NCI-H226 (cell line): Measurements from ENCODE around the gene FBXO2.

Experiments used
- DNase-seq: peaks from one replicate; pipeline ENCODE4 v3.0.0-alpha.2; 2015

The FBXO2 gene

DNA sequence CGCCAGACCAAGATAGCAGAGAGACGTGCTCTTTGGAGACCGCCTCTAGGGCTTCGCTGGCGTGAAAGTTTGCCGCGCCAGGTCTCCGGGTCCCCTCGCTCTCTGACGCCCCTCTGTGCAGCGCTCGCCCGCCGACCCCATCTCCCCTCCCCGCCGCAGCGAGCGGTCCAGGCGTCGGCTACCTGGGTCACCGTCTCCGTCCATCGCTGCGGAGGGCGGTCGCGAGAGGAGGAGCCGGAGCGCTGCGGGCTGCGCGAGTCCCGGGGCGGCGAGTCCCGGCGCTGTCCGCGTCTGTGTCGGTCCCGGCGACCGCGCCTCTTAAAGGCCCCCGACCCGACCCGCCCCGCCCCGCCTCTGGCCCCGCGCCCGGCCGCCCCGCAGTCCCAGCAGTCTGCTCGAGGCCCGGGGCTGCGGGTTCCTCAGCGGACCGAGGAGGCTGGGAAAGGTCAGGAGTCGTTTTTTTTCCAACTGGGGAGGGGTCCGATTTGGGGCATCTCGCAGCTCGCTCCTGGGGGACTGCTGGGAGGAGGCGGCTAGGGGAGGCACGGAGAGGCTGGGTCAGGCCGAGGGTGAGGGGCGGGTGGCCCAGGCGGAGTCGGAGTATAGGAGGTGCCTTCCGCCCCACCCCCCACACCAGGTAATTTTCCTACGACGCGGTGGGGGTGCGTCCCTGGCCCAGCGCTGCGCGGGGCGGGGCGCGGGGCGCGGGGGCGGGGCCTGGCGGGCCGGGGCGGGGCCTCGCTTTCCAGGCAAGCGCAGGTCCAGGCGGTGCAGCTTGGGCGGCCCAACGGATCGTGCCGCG, at the start of gene FBXO2, which contains the start of gene FBXO44:
TSS of gene FBXO2 (minus strand) at position 293 of the 802 bp plus-strand sequence. CDS start at position 204, 89 bp downstream.
TSS of gene FBXO44 (plus strand) at position 741 of the 802 bp plus-strand sequence. CDS start 959 bp downstream, outside the sequence.
- DNase-seq = peak; percentile 65

DNA sequence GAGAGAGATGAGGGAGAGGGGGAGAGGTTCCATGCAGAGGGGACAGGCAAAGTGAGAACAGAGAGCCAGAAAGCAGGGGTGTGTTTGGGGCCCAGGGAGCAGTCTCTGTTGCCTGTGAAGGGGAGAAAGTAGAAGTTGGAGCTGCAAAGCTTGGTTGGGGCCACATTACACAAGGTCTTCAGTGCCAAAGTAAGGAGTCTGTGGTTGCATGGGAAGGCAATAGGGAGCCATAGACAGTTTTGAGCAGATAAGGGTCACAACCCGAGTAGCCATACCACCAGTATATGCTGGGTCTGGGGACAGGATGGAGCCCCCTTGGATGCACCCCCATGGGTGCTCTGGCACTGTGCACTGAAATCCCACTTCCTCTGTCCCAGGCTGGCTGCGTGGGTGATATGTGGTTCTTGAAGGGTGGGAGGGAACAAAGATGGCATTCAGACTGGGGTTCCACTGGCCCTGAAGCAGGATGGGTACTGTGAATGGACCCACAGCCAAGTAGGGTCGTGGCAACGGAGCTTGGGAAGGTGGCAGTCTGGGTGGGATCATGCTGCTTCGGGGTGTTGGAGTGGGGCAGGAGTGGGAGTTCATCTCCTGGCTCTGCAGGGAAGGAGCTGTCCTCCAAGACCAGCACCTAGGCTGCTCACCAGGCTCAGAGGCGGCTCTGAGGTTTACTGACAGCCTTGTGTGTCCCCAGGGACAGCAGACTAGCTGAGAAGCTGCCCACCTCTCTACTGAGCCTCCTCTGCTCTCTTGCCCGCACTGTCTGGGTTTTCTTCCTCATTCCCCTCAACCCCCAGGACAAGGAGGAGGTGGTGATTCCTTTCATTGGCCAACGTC, 49.3 kb upstream of the FBXO2 start:
- no peak for DNase-seq

- DNase-seq = no peak
Measured at GRCh38 chr1:11701981-11702803, 48.0 kb upstream of the FBXO2 start.

- no peak for DNase-seq
Measured at GRCh38 chr1:11701551-11701961, 47.3 kb upstream of the FBXO2 start.

- DNase-seq = no peak
Measured at GRCh38 chr1:11700601-11701467, 46.6 kb upstream of the FBXO2 start.

DNA sequence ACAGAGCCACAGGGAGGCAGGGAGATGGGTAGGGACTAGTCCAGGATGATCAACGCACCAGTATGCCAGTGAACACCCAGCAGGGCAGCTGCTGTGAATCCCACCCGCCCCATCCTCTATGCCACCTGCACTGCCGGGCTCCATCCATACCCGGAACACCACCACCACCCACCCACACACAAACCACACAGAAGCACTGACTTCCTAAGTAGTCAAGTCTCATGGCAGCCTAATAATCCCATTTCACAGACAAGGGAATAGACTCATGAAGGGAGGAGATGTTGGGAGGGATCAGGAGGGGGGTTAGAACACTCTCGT, 43.6 kb upstream of the FBXO2 start:
- no peak for DNase-seq

- DNase-seq = no peak
Measured at GRCh38 chr1:11697188-11697892, 43.1 kb upstream of the FBXO2 start.

- DNase-seq = no peak
Measured at GRCh38 chr1:11695861-11696260, 41.6 kb upstream of the FBXO2 start.

DNA sequence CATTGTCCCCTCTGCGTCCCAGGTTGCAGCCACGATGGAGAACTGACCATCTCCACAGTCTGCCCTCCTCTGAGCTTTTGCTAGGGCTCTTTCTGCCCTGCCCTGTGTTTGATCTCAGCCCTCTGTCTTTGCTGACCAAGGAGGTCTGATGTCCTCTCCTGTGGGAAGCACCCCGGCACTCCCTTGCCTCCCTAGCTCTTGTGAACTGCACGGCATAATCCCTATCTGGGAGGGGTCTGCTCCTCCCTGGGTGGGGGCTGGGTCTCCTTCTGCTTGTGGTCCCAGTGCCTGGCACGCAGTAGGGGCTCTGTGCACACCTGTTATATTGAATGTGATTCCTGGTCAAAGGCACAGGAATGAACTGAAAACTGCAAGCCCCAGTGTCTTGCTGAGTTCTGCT, 39.7 kb upstream of the FBXO2 start:
- no peak for DNase-seq

DNA sequence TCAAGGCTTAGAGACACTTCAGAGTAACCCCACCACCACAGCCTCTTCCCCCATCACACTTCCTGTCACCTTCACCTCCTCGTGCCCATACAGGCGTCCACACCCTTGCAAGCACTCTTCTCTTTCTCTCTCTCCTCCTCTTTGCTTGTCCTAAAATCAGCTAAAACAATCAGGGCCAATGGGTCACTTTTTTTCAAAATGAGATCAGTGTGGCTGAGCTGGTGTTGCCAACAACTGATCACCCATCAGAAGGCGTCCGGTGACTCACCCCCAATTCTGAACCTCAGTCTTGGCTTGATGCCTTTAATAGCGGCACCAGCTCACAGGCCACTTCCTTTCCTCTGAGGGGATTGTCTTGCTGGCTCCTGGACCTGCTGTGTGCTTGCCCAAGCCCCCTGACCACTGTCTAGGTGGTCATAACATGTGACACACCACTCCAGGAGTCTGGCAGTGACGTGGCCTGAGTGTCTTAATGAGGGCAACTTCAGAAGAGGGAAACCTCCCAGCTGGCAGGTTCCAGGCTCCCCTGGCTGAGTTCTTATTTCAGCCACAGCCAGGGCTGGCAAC, 38.9 kb upstream of the FBXO2 start:
- DNase-seq = peak; percentile 57

DNA sequence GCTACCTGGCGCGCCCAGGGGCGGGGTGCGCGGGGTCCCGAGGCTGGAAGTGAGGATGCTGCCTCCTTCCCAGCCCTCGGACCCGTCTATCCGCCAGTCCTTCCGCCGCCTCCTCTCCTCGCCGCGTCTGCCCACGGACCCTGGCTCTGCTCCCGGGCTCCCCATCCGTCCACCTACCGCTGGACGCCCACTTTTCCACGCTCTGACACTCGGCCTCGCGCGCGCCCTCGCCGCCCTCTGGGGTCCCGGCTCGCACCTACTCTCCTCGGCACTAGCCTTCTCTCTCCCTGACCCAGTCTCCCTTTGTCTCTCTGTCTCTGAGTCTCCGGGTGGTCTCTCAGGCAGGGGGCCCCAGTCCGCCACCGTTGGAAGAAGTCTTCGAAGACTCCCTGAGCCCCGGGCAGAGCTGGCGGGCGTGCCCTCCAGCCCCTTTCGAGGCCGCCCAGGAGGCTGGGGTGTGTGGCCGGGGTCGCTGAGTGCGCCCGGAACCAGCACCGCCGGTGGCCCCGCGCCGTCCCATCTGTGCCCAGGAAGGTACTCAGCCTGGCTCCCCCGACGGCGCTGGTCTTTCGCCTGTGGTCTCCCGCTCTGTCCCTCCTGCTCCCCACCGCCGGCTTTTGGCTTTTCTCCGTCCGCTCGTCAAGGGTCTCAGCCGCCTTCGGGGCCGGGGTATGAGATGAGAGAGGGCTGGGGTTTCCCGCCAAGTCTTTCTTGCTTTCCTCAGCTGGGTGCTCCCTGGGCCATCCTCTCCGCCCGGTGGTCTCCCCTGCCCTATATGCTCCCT, 37.9 kb upstream of the FBXO2 start:
- DNase-seq = no peak

- DNase-seq = no peak
Measured at GRCh38 chr1:11691302-11691914, 37.2 kb upstream of the FBXO2 start, which contains the start of gene DRAXIN. TSS of gene DRAXIN (plus strand) at chr1:11691710. CDS start at chr1:11706259, 14,549 bp downstream.

- no peak for DNase-seq
Measured at GRCh38 chr1:11690397-11691301, 36.4 kb upstream of the FBXO2 start.

- DNase-seq = no peak
Measured at GRCh38 chr1:11688506-11688905, 34.3 kb upstream of the FBXO2 start.

DNA sequence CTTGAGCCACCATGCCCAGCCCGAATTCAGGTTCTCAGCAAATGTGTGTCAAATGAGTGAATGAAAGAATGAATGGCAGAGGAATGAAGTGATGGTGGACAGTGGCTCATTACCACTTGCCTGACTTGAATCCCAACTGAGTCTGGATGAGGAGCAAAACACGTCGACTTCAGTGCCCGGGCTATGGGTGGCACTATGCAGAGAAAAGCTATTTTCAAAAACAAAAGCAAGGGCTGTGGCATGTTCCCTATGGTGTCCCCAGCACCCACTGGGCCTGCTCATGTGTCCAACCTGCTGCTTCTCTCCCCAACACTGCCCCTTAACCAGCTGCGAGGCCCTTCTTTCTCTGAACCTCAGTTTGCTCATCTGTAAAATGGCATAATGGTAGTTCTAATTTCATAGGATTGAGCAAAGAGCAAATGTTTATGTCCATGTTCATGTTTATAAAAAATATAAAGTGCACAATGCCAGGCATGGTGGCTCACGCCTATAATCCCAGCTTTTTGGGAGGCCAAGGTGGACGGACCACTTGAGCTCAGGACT, 31.1 kb upstream of the FBXO2 start:
- no peak for DNase-seq

GRCh38 chr1:11684070-11684469, 29.8 kb upstream of the FBXO2 start:
- no peak for DNase-seq

GRCh38 chr1:11682799-11683198, 28.6 kb upstream of the FBXO2 start:
- DNase-seq = no peak

- DNase-seq = no peak
Measured at GRCh38 chr1:11682287-11682771, 28.1 kb upstream of the FBXO2 start.
